Nephron (organoid): ENCODE data around the gene NETO2.

Experiments
- H3K27ac Mint-ChIP-seq, 3 experiments: 2 replicates each; pipeline ENCODE4 v1.8.0; 2020; ENCODE audit warnings: mixed read lengths in 3 of 3, mild to moderate bottlenecking in 2 of 3, moderate library complexity in 1 of 3
- H3K27me3 Mint-ChIP-seq: 2 replicates; pipeline ENCODE4 v1.8.0; 2021; ENCODE audit warnings: low read depth, mild to moderate bottlenecking, moderate library complexity, mixed read lengths
- H3K36me3 Mint-ChIP-seq: 2 replicates; pipeline ENCODE4 v1.8.0; 2020; ENCODE audit warnings: low read depth, mixed read lengths
- H3K4me1 Mint-ChIP-seq: 2 replicates; pipeline ENCODE4 v1.8.0; 2020; ENCODE audit warnings: mixed read lengths
- H3K4me3 Mint-ChIP-seq, 3 experiments: 2 replicates each; pipeline ENCODE4 v1.8.0; 2020; ENCODE audit warnings: mild to moderate bottlenecking in 3 of 3, mixed read lengths in 3 of 3, moderate library complexity in 2 of 3
- H3K9me3 Mint-ChIP-seq: 2 replicates; pipeline ENCODE4 v1.8.0; 2020; ENCODE audit warnings: mixed read lengths
- CTCF ChIP-seq, 3 experiments: fragments of 200-600 bp; sonication (generic); IDR thresholded peaks; one replicate each; pipeline ENCODE4 v1.5.0; 2021; ENCODE audit warnings: antibody characterized with exemption in 3 of 3; ENCODE audit not compliant: unreplicated experiment in 3 of 3

The NETO2 gene

GRCh38 chr16:47096297-47096696 lies 47.4 kb downstream of the NETO2 start:
- H3K9me3 Mint-ChIP-seq: no peaks in the 10 kb centered on the region
- no peak for TF ChIP-seq CTCF (IDR thresholded peaks at IDR 0.05; ENCODE audit: unreplicated experiment in 3 of 3)
- H3K27me3 Mint-ChIP-seq: no peaks in the 10 kb centered on the region
- H3K4me3 Mint-ChIP-seq: no peak overlapping the region
- H3K27ac Mint-ChIP-seq: no peak overlapping the region
- H3K36me3 Mint-ChIP-seq: peaks cover 52% of the 10 kb centered on the region
- no peaks in the 10 kb centered on the region for H3K4me1 Mint-ChIP-seq

GRCh38 chr16:47084198-47084597 lies 59.5 kb downstream of the NETO2 start:
- no peak overlapping the region for H3K27ac Mint-ChIP-seq
- H3K4me3 Mint-ChIP-seq: no peak overlapping the region
- H3K27me3 Mint-ChIP-seq: no peaks in the 10 kb centered on the region
- TF ChIP-seq CTCF (IDR thresholded peaks at IDR 0.05; ENCODE audit: unreplicated experiment in 3 of 3): no peak
- no peaks in the 10 kb centered on the region for H3K4me1 Mint-ChIP-seq
- no peaks in the 10 kb centered on the region for H3K9me3 Mint-ChIP-seq
- H3K36me3 Mint-ChIP-seq: peaks cover 24% of the 10 kb centered on the region

- H3K4me3 Mint-ChIP-seq: no peak overlapping the region
- no peaks in the 10 kb centered on the region for H3K4me1 Mint-ChIP-seq
- H3K27me3 Mint-ChIP-seq: no peaks in the 10 kb centered on the region
- no peak for TF ChIP-seq CTCF (IDR thresholded peaks at IDR 0.05; ENCODE audit: unreplicated experiment in 3 of 3)
- H3K27ac Mint-ChIP-seq: no peak overlapping the region
- peaks cover 24% of the 10 kb centered on the region for H3K36me3 Mint-ChIP-seq
- no peaks in the 10 kb centered on the region for H3K9me3 Mint-ChIP-seq
Observed at GRCh38 chr16:47082099-47082865, 61.5 kb downstream of the NETO2 start.

GRCh38 chr16:47081115-47081514 lies 62.6 kb downstream of the NETO2 start:
- H3K36me3 Mint-ChIP-seq: peaks cover 20% of the 10 kb centered on the region
- H3K4me3 Mint-ChIP-seq: no peak overlapping the region
- H3K27ac Mint-ChIP-seq: no peak overlapping the region
- TF ChIP-seq CTCF (IDR thresholded peaks at IDR 0.05; ENCODE audit: unreplicated experiment in 3 of 3): no peak
- H3K4me1 Mint-ChIP-seq: no peaks in the 10 kb centered on the region
- no peaks in the 10 kb centered on the region for H3K9me3 Mint-ChIP-seq
- H3K27me3 Mint-ChIP-seq: no peaks in the 10 kb centered on the region

- H3K27me3 Mint-ChIP-seq: no peaks in the 10 kb centered on the region
- no peaks in the 10 kb centered on the region for H3K9me3 Mint-ChIP-seq
- H3K36me3 Mint-ChIP-seq: peaks cover 18% of the 10 kb centered on the region
- no peak for TF ChIP-seq CTCF (IDR thresholded peaks at IDR 0.05; ENCODE audit: unreplicated experiment in 3 of 3)
- H3K27ac Mint-ChIP-seq: no peak overlapping the region
- H3K4me1 Mint-ChIP-seq: no peaks in the 10 kb centered on the region
- no peak overlapping the region for H3K4me3 Mint-ChIP-seq
Observed at GRCh38 chr16:47079860-47080259, 63.9 kb downstream of the NETO2 start.
